A673 (cell line): ENCODE measurements around the gene HOXB3.

Source experiments
- EZH2 ChIP-seq: fragments of 200-600 bp; sonication (generic); IDR thresholded peaks from 2 replicates; pipeline ENCODE4 v1.6.1; 2017; ENCODE audit warnings: borderline replicate concordance, low read depth, mild to moderate bottlenecking, mixed read lengths, antibody characterized with exemption, low read length; ENCODE audit not compliant: poor library complexity, severe bottlenecking
- TF ChIP-seq, protein P1 (sequence below): fragments of 300-800, 200-600 bp; sonication (generic); conservative IDR thresholded peaks from 2 replicates; pipeline ENCODE4 v1.5.1; 2017; ENCODE audit warnings: low read depth, mild to moderate bottlenecking, antibody characterized with exemption, low read length, moderate library complexity, mixed read lengths

DNA sequence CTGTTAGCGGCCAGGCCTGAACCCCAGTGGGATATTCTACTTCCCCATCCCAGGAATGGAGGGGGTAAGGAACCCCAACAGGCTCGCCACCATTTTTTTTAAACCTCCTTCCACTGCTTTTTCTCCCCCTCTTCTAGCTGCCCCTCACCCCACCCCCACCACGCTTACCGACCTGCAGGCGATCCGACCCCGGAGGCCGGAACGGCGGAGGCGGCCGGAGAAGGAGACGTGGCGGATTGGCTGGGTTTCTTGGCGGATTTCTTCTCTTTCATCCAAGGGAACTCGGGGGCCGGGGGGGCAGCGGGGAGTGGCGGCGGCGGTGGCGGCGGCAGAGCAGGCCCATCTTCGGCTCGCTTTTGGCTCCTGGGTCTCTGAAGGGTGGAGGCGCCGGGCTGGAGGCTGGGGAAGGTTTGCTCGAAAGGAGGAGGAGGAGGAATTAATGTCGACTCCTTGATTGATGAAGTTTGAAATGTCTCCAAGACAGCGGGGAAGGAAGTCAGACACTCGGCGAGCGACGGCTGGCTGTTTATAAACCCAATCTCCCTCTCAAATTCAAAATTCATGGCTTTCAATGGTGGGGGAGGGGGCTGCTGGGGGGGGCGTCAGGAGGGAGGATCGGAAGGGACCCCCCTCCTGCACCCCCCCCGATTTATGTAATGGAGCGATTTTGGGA, 45.6 kb downstream of the HOXB3 start:
- TF ChIP-seq, protein P1, sequence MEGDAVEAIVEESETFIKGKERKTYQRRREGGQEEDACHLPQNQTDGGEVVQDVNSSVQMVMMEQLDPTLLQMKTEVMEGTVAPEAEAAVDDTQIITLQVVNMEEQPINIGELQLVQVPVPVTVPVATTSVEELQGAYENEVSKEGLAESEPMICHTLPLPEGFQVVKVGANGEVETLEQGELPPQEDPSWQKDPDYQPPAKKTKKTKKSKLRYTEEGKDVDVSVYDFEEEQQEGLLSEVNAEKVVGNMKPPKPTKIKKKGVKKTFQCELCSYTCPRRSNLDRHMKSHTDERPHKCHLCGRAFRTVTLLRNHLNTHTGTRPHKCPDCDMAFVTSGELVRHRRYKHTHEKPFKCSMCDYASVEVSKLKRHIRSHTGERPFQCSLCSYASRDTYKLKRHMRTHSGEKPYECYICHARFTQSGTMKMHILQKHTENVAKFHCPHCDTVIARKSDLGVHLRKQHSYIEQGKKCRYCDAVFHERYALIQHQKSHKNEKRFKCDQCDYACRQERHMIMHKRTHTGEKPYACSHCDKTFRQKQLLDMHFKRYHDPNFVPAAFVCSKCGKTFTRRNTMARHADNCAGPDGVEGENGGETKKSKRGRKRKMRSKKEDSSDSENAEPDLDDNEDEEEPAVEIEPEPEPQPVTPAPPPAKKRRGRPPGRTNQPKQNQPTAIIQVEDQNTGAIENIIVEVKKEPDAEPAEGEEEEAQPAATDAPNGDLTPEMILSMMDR: no peak
- no peak for TF ChIP-seq EZH2
